ENCODE measurements around the gene COL4A2.

The COL4A2 gene

DNA sequence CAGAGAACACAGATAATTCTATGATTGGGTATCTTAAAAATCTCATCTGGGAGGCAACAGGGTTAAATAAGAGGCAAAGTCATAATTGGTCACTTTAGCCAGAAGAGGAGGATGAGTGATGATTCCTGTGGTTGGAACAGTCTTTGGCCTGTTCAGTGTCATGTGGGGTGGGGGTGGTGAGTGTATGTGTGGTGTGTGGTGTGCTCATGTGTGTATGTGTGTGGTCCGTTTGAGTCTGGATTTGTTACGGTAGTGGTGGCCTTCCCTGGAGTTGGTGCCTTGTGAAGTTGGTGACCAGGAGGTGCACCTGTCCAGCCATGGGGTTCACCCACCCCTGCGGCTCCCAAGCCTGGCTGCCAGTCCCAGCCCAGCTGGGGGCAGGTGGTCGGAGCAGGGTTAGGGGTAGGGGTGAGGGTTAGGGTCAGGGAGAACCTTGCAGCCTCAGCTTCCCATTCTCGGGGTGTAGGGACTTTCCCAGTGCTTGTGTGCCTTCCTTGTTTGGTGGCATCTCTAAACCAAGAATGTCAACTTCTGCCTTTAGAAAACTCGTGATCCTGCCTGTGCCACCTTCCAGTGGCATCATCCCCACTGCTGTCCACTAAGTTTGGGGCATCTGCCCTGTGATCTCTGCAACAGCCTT lies 156.9 kb downstream of the COL4A2 start:
- no peak for DNase-seq

- DNase-seq = no peak
These were observed 157.7 kb downstream of the COL4A2 start for GRCh38 chr13:110464556-110465333.

DNA sequence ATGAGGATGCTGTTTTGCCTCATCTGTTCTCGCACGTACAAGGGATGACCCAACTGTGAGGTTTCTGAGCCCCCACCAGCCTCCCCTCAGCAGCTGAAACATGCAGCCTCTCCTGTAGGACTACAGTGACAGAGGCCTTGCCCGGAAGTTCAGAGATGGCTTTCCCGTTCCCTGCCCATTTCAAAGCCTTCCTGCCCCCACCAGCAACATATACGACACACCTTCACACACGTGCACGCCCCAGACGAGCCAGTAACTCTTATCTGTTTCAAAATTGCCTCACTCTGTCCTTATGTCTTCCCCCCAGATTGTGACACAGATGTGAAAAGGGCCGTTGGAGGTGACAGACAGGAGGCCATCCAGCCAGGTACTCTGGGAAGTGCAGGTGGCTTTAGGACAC lies 158.6 kb downstream of the COL4A2 start:
- no peak for DNase-seq

DNA sequence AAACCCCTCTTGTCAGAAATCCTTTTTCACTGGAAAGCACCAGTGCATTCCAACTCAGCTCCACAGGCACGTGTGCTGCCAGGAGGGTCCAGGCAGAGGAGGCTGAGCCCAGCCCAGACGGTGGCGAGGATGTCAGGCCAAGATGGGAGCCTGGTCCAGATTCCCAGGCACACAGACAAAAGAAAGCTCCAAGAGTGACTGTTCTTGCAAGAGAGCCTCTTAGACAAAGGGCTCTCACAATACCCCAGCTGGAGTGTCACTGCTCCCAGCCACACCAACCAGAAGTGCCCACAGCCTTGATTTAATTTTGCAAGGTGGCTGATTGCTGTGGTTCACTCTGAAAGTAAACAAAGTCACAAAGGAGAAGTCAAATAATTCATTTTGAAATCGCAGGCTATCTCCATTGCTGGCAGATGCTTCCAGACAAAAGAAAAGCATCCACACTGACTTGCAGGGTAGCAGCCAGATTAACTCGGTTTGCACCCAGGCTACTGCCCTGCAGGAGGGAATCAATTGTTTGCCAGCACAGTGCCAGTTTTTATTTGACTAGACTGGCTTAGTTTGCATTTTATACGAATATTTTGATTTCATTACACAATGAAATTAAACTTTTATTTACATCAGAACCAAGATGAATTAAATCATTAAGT lies 159.3 kb downstream of the COL4A2 start:
- DNase-seq = no peak

DNA sequence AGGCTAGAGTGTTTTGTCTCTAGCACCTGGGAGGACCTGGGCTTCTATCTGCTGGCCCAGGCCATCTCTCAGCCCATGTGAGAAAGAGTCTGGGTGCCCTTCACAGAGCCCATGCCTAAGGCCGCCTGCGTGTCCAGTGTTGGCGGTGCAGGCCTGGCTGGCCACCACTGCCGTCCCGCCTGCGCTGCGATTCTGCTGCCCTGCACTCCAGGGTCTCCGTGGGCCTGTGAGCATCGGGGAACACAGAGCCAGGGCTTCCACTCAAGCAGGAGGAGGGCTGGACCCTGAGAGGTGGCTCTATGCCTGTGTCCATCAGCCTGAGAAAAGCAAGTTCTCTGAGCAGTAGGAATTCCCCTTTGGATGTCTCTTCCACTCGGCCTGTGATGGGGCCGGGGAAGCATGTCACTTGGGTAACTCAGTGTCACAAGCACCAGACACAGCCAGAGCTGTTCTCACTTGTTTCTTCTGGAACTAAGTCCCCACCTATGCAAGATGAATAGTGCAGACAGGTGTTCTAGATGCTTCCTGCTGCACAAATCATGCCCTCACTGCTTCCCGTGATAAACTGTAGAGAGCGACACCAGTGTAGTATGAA lies 160.5 kb downstream of the COL4A2 start:
- no peak for DNase-seq

- no peak for DNase-seq
These were observed 162.0 kb downstream of the COL4A2 start for GRCh38 chr13:110468986-110469495.

DNA sequence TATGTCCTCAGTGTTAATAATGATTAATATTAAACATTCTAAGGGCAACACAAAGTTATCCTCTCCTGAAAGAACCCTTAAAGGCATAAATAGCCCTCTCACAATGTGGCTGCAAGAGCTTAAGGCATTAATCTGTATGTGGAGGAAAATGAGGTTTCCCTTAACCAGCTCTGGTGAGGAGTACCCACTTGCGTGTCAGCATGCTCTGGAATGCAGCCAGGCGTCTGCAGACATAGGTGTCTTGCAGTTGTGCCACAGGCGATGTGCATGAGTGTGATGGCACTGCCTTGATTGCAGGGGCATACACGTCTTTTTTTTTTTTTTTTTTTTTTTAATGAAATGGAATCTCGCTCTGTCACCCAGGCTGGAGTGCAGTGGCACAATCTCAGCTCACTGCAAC lies 162.5 kb downstream of the COL4A2 start:
- no peak for DNase-seq

DNA sequence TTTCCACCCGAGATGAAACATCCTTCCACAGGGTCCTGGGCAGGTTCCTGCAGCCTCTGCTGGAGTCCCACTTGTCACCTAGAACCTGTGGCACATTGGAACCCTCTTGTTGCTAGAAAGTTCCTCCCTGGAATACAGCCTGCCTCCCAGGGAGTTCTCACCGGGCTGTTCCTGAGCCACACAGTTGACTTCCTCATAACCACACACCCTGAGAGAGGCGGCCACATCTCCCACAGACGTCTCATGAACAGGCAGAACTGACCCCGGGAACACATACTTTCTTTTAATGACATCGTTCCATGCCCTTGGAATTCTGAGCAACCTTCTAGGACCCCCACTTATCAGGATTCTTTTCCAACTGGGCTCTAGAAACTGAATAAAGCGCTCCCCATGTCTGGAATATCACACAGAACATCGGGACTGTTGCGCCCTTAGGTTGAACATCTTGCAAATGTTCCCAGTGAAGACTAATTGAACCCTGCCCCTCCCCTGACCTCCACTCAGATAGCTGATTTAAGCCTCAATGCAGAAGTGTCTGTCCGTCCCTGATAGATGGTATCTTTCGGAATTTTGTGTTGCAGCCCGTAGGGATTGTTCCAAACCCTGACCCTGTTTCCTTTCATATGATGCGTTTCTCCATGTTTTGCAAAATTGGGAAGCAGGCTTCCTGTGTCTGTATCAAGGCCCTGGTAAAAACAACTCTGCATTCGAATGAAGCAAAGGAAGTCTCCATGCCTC lies 163.4 kb downstream of the COL4A2 start:
- no peak for DNase-seq

GRCh38 chr13:110471156-110471832 lies 164.2 kb downstream of the COL4A2 start:
- no peak for DNase-seq

DNA sequence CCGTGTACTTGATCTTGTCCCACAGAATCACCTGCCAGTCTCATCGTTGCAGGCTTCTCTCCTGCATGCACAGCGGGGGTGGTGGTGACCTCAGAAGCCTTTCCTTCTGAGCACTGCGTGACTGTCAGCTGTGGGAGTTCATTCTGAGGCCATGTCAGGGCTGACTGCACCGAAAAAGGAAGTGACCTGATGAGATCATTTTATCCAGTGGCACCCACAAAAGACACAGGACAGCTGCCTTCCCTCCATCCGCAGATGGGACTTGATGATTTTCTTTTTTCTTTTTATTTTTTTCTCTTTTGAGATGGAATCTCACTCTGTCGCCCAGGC lies 164.7 kb downstream of the COL4A2 start:
- no peak for DNase-seq

DNA sequence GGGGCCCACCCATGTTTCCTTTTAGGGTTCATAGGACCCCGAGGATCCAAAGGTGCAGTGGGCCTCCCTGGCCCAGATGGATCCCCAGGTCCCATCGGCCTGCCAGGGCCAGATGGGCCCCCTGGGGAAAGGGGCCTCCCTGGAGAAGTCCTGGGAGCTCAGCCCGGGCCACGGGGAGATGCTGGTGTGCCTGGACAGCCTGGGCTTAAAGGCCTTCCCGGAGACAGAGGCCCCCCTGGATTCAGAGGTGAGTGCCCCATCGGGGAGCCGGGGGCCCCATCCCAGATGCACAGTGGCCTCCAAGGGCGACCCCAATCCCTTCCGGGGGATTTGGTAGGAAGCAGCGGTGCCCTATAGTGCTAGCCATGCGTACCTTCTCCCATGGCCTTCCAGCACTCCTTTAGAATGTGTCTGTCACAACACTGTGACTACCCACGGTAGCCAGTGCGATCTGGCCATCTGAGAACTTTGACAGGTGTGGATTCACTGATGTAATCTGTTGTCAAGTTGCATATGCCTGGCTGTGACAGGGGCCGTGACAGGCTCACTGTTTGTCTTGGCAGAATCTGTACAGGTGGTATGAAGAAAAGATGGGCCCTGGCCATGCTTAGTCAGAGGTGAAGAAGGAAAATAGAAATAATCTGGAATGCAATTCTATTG lies 165.9 kb downstream of the COL4A2 start:
- DNase-seq = no peak

DNA sequence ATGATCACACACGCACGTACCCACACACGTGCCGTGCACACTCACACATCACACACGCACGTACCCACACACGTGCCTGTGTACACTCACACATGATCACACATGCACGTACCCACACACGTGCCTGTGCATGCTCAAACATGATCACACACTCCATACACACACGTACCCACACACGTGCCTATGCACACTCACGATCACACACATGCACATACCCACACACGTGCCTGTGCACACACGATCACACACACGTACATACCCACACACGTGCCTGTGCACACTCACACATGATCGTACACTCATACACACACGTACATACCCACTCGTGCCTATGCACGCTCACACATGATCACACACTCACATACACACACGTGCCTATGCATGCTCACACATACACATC lies 167.6 kb downstream of the COL4A2 start:
- DNase-seq = no peak

DNA sequence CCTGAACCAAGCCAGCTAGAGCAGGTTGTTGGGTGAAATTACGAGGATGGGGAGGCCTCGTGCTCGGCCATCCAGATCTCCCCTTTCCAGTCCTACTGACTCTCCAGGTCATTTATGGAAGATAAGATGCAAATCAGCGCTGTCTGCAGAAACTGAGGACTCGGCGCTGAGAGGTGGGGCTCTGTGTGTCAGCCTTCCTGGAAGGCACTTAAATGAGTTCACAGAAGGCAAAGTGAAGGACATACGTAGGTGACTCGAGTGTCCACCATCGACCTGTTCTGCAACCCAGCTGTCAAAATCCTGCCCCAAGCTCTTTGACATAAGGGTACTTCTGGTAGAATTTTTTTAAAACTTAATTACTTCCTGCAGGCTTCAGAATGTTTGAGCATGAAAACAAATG lies 168.0 kb downstream of the COL4A2 start:
- DNase-seq = no peak

DNA sequence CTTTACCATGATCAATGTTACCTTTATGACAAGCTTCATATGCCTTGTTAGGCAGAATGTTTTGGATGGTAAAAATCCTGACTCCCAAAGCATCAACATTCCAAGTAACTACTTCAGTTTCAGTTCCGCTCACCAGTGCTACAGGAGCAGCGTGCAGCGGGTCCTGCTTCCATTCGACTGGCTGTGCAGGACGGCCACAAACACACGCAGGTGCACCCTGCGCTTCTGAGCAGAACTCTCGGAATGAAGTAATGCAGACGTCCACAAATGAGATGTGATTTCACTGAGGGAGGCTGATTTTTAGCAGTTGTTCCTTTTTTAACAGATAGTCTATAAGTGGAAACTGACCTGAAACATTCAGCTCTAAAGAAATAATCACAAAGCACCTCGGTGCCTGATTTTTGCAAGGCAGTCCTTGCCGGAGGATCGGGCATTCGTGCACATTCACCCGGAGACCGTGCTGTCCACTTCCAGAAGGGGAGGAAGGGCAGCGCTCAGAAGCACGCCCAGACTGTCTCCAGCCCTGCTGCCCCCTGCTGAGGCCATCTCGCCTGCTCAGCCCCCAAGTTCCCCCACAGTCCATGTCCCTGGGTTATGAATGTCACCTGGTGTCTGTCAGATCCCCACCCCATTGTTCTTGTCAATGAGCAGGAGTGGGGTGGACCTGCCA lies 168.6 kb downstream of the COL4A2 start:
- no peak for DNase-seq

GRCh38 chr13:110476220-110476617 lies 169.1 kb downstream of the COL4A2 start:
- no peak for DNase-seq

DNA sequence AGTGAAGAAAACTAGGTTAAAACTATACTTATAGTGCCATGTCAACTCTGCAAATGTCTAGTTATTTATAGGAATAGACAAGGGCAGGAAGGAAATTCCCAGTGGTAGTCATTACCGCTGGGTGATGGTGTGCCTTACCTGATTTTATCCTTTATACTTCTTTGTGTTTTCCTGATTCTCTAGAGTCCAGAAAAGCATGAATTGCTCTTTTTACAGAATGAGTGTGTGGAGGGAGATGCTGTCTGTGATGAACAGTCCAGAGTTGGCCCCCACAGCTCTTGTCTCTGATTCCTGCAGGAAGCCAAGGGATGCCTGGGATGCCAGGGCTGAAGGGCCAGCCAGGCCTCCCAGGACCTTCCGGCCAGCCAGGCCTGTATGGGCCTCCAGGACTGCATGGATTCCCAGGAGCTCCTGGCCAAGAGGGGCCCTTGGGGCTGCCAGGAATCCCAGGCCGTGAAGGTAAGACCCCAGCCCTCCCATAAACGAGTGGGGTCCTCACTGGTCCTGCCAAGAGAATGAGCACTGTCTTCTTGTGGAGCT lies 170.7 kb downstream of the COL4A2 start:
- no peak for DNase-seq

DNA sequence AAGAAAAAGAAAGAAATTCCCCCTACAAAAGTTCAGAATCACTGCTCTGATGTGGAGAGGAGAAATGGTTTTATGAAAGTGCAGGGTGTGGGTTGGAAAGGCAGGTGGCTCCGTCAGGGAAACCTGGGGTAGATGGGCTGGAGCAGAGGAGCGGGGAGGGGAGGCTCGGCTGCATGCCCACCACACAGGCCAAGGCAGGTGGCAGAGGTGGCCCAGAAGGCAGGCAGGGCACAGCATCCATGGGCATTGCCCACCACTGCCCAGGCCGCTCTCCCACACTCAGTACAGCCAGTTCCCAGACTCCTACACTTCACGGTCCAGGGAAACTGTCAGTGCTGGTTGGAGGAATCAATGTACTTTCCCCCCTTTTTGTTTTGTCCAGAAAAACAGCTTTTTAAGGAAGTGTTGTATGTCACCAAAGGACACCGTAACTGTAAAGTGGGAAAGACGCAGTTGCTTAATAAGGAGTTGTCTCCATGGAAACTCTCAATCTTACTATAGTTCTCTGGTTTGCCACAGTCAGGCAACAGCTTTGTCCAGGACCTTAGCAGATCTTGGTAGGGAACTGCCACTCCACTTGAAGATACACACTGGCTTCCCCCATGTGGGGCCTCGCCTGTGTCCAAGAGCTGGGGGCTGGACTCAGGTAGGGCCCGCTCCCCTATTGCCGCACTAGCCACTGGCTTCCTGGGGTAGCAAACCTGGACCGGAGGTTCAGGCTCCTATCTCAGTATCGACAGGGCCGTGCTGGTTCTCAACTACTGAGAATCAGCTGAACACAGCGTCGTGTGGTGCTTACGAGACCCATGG lies 171.5 kb downstream of the COL4A2 start:
- DNase-seq = no peak

- no peak for DNase-seq
These were observed 172.1 kb downstream of the COL4A2 start for GRCh38 chr13:110479215-110479545.

DNA sequence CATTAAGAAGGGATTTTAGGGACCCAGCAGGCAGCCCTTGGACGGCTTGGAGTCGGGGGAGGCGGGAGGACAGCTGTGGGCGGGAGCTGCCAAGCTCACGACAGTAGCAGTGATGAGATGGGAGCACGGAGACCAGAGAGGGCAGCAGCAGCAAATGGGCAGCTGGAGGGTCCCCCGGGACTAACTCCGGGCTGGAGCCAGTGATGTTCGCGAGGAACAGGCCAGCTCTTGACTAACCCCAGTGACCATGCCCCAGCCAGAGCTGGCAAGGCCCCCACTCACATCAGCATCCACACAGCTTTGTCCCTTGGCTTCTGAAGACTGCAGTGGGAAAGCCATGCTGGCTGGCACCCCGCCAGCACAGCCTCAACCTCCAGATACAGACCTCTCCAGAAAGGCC lies 172.6 kb downstream of the COL4A2 start:
- no peak for DNase-seq

- DNase-seq = no peak
These were observed 173.1 kb downstream of the COL4A2 start for GRCh38 chr13:110480161-110480560.
